ENCODE results near the gene TMCC1. TPM values are rescaled to one million over a fixed set of nuclear protein-coding genes. Genes with fewer than 3 reads are reported as not detected.

Gene TMCC1
- total and polyA plus RNA-seq, 10 of the 15 experiments (the other 5 are each of a cell fraction or from before 2014, with no cell fraction given), result 2.3 to 21.1 (median 8.4) TPM

DNA sequence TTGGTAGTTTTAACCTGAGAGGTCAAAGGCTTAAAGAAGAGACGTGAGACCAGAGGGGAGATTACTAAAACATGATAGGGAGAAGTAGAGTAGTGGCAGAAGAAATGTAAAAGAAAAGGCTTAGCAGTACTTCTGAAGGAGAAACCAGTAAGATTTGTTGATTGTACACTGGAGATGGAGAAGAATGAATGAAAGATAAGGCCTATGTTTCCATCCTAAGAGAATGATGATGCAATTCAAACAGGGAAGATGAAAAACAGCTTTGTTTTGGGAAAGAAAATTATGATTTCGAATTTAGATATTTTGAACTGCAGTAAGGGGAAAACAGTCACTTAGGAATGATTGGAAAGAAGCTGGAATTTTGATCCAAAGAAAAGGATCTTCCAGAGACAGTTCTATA, 189.6 kb downstream of the TMCC1 start (continued):
- TF ChIP-seq POU2F2 (IDR thresholded peaks at IDR 0.05; ENCODE audit: borderline replicate concordance, low read depth, low read length) (no peak), ASH2L (IDR thresholded peaks at IDR 0.05; ENCODE audit: borderline replicate concordance, low read depth) (no peak)

DNA sequence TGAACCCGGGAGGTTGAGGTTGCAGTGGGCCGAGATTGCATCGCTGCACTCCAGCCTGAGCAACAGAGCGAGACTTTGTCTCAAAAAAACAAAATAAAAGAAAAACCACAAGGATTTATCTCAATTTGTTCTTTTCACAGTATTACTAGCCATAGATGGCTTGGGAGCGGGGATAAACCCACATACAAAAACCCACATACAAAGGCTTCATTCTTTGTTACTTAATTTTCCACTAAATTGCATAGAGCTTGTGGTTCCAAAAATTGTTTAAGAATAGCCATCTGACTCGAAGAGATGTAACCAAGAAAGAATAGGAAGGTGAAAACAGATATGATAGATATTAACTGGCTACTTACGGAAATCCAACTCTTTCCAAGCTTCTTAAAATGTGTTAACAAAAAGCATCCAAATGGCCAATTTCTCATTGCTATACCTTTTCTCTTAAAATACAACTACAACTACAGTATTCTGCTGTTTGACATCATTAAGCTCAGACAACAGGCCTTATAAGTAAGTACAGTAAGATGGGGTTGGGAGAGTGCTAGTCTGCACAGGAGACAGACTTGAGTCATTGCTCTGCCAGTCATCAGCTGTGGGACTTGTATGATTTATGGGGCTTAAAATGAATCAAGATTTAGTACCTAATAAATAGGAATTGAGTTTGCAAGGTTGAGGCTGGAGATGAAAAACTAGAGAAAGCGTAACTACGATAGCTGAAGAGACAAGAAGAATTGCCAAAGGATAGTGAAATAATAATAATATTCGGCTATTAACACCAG, 190.4 kb downstream of the TMCC1 start:
- ChIA-PET CTCF (interaction anchor here (0.7 to 1.2 kb wide), 5 partner anchors 12 to 126 kb away, joined by 3 read pairs; no protein-coding TSS in a partner anchor), SMC1A (ENCODE audit: uncharacterized antibody, unreplicated experiment) (interaction anchor here (0.6 to 2.3 kb wide), 4 partner anchors 10 to 36 kb away, joined by 3 to 6 read pairs (median 4); no protein-coding TSS in a partner anchor)
- 89% methylated on average over 10 of the region's 10 CpGs for WGBS (ENCODE audit: insufficient coverage, insufficient replicate concordance, low lambda C conversion rate, missing lambda C conversion rate)

More for the DNA sequence above, 190.4 kb downstream of the TMCC1 start:
- ChIA-PET RAD21 (ENCODE audit: unreplicated experiment) (no interaction called here), POLR2A (interaction anchor here (0.6 kb wide), 1 partner anchor 42 kb away, joined by 3 read pairs; no protein-coding TSS in a partner anchor)
- Histone ChIP-seq H3K9me3 (replicated peaks; ENCODE audit: control insufficient read depth, insufficient read depth, low read length) (no peaks in the 10 kb centered on the region), H3K36me3 (ENCODE audit: control insufficient read depth in 2 of 2, insufficient read depth in 2 of 2, low read length in 1 of 2) (no peaks in the 10 kb centered on the region), H3K27ac (ENCODE audit: control insufficient read depth, insufficient read depth) (no peak overlapping the region), H3K9ac (ENCODE audit: control insufficient read depth, insufficient read depth, low read length) (no peak overlapping the region), H3K4me3 (no peak overlapping the region), H2AFZ (ENCODE audit: control insufficient read depth, low read depth, low read length) (no peak overlapping the region), H3K4me2 (ENCODE audit: control insufficient read depth, insufficient read depth) (no peak overlapping the region), H4K20me1 (ENCODE audit: control insufficient read depth, insufficient read depth) (no peaks in the 10 kb centered on the region), H3K4me1 (ENCODE audit: control insufficient read depth, insufficient read depth, low read length) (no peaks in the 10 kb centered on the region), H3K79me2 (ENCODE audit: control insufficient read depth, insufficient read depth, low read length) (no peaks in the 10 kb centered on the region), H3K27me3 (replicated peaks in 1 of 2; ENCODE audit: control insufficient read depth in 2 of 2, insufficient read depth in 2 of 2, low read length in 1 of 2) (no peaks in the 10 kb centered on the region)
- no peak for FAIRE-seq
- no peak for ATAC-seq
- intact Hi-C loops (cut with micrococcal nuclease; ENCODE audit: unreplicated experiment), result no loop called here
- TF ChIP-seq SREBF2 (IDR thresholded peaks at IDR 0.05; ENCODE audit: low read length) (no peak), TCF12 (IDR thresholded peaks at IDR 0.05; ENCODE audit: low read depth, low read length) (no peak), CHD1 (IDR thresholded peaks at IDR 0.05; ENCODE audit: low read depth, low read length) (no peak), ZNF274 (IDR thresholded peaks at IDR 0.05; ENCODE audit: insufficient read depth, insufficient read length) (no peak), RUNX3 (IDR thresholded peaks at IDR 0.05; ENCODE audit: low read length) (no peak), PML (IDR thresholded peaks at IDR 0.05; ENCODE audit: low read length) (no peak), SREBF1 (IDR thresholded peaks at IDR 0.05; ENCODE audit: low read length) (no peak), SIN3A (IDR thresholded peaks at IDR 0.05; ENCODE audit: low read depth, low read length) (no peak)
- TF ChIP-seq, protein P1, sequence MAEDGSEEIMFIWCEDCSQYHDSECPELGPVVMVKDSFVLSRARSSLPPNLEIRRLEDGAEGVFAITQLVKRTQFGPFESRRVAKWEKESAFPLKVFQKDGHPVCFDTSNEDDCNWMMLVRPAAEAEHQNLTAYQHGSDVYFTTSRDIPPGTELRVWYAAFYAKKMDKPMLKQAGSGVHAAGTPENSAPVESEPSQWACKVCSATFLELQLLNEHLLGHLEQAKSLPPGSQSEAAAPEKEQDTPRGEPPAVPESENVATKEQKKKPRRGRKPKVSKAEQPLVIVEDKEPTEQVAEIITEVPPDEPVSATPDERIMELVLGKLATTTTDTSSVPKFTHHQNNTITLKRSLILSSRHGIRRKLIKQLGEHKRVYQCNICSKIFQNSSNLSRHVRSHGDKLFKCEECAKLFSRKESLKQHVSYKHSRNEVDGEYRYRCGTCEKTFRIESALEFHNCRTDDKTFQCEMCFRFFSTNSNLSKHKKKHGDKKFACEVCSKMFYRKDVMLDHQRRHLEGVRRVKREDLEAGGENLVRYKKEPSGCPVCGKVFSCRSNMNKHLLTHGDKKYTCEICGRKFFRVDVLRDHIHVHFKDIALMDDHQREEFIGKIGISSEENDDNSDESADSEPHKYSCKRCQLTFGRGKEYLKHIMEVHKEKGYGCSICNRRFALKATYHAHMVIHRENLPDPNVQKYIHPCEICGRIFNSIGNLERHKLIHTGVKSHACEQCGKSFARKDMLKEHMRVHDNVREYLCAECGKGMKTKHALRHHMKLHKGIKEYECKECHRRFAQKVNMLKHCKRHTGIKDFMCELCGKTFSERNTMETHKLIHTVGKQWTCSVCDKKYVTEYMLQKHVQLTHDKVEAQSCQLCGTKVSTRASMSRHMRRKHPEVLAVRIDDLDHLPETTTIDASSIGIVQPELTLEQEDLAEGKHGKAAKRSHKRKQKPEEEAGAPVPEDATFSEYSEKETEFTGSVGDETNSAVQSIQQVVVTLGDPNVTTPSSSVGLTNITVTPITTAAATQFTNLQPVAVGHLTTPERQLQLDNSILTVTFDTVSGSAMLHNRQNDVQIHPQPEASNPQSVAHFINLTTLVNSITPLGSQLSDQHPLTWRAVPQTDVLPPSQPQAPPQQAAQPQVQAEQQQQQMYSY (CRISPR knock-in tag; IDR thresholded peaks at IDR 0.05), result no peak
- TF ChIP-seq, protein P2, sequence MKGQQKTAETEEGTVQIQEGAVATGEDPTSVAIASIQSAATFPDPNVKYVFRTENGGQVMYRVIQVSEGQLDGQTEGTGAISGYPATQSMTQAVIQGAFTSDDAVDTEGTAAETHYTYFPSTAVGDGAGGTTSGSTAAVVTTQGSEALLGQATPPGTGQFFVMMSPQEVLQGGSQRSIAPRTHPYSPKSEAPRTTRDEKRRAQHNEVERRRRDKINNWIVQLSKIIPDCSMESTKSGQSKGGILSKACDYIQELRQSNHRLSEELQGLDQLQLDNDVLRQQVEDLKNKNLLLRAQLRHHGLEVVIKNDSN (IDR thresholded peaks at IDR 0.05; ENCODE audit: borderline replicate concordance, extremely low read length, insufficient read depth, low read depth, low read length), result no peak
- no peak for DNase-seq (ENCODE audit: low read depth, low spot score)
- in situ Hi-C loops (cut with MboI), result no loop called here
- BruUV-seq (replicated peaks), result no TSS peak

Measured in GM12878 (cell line).